ENCODE measurements around the gene NOS1. TPM values are rescaled to one million over a fixed set of nuclear protein-coding genes. Genes with fewer than 3 reads are reported as not detected.
"Not testable (repeated sequence)": the region's sequence is repeated elsewhere in the genome, so short reads cannot be mapped to it uniquely, and the experiment has no call there.

Gene NOS1
- total RNA-seq, 2 experiments from 2014 or later, result not detected

GRCh38 chr12:117220947-117221346, 140.5 kb downstream of the NOS1 start:
- H3K36me3 Mint-ChIP-seq (ENCODE audit: low read depth); H3K4me3 Mint-ChIP-seq; POLR2A ChIA-PET; H3K27me3 Mint-ChIP-seq; H3K9me3 Mint-ChIP-seq; H3K27ac Mint-ChIP-seq; H3K4me1 Mint-ChIP-seq; DNase-seq: not testable (repeated sequence)
- CTCF ChIA-PET, result interaction anchor here (0.6 kb wide), 2 partner anchors 38 to 1157 kb away, joined by 3 to 5 read pairs; no protein-coding TSS in a partner anchor

- Mint-ChIP-seq H3K27ac (no peak overlapping the region), H3K36me3 (ENCODE audit: low read depth) (no peaks in the 10 kb centered on the region), H3K9me3 (no peaks in the 10 kb centered on the region), H3K4me3 (no peak overlapping the region), H3K27me3 (peaks cover 4% of the 10 kb centered on the region), H3K4me1 (no peaks in the 10 kb centered on the region)
- DNase-seq, result no peak
- CTCF ChIA-PET, result no interaction called here
- POLR2A ChIA-PET, result no interaction called here
Measured at GRCh38 chr12:117218149-117218548, 143.3 kb downstream of the NOS1 start.

- H3K27me3 Mint-ChIP-seq, result peaks cover 7% of the 10 kb centered on the region
- DNase-seq, result no peak
- H3K9me3 Mint-ChIP-seq, result no peaks in the 10 kb centered on the region
- H3K36me3 Mint-ChIP-seq (ENCODE audit: low read depth), result no peaks in the 10 kb centered on the region
- no peak overlapping the region for H3K4me3 Mint-ChIP-seq
- CTCF ChIA-PET, result no interaction called here
- POLR2A ChIA-PET, result no interaction called here
- no peaks in the 10 kb centered on the region for H3K4me1 Mint-ChIP-seq
- H3K27ac Mint-ChIP-seq, result no peak overlapping the region
Measured at GRCh38 chr12:117216686-117217085, 144.7 kb downstream of the NOS1 start.

GRCh38 chr12:117214797-117215196, 146.6 kb downstream of the NOS1 start:
- Mint-ChIP-seq H3K4me1 (no peaks in the 10 kb centered on the region), H3K36me3 (ENCODE audit: low read depth) (no peaks in the 10 kb centered on the region), H3K9me3 (no peaks in the 10 kb centered on the region), H3K27me3 (peaks cover 5% of the 10 kb centered on the region), H3K27ac (no peak overlapping the region), H3K4me3 (no peak overlapping the region)
- ChIA-PET CTCF (interaction anchor here (1.3 kb wide), 1 partner anchor 22 kb away, joined by 3 read pairs; no protein-coding TSS in a partner anchor), POLR2A (no interaction called here)
- no peak for DNase-seq

GRCh38 chr12:117213295-117213808, 148.1 kb downstream of the NOS1 start:
- H3K36me3 Mint-ChIP-seq (ENCODE audit: low read depth), result no peaks in the 10 kb centered on the region
- POLR2A ChIA-PET, result no interaction called here
- no peaks in the 10 kb centered on the region for H3K4me1 Mint-ChIP-seq
- no peak overlapping the region for H3K27ac Mint-ChIP-seq
- no peaks in the 10 kb centered on the region for H3K9me3 Mint-ChIP-seq
- H3K27me3 Mint-ChIP-seq, result peaks cover 5% of the 10 kb centered on the region
- CTCF ChIA-PET, result interaction anchor here (1.3 to 1.6 kb wide), 2 partner anchors 23 to 624 kb away, joined by 3 to 4 read pairs; no protein-coding TSS in a partner anchor
- H3K4me3 Mint-ChIP-seq, result no peak overlapping the region
- DNase-seq, result no peak

GRCh38 chr12:117212563-117213190, 148.7 kb downstream of the NOS1 start:
- CTCF ChIA-PET, result interaction anchor here (1.6 kb wide), 1 partner anchor 625 kb away, joined by 4 read pairs; no protein-coding TSS in a partner anchor
- POLR2A ChIA-PET, result no interaction called here
- H3K4me3 Mint-ChIP-seq, result no peak overlapping the region
- H3K27me3 Mint-ChIP-seq, result peaks cover 5% of the 10 kb centered on the region
- peak; percentile 67 for DNase-seq
- H3K36me3 Mint-ChIP-seq (ENCODE audit: low read depth), result no peaks in the 10 kb centered on the region
- no peak overlapping the region for H3K27ac Mint-ChIP-seq
- H3K4me1 Mint-ChIP-seq, result no peaks in the 10 kb centered on the region
- H3K9me3 Mint-ChIP-seq, result no peaks in the 10 kb centered on the region

GRCh38 chr12:117210266-117210918, 151.0 kb downstream of the NOS1 start:
- no peaks in the 10 kb centered on the region for H3K4me1 Mint-ChIP-seq
- H3K9me3 Mint-ChIP-seq, result no peaks in the 10 kb centered on the region
- H3K27me3 Mint-ChIP-seq, result peaks cover 5% of the 10 kb centered on the region
- no peaks in the 10 kb centered on the region for H3K36me3 Mint-ChIP-seq (ENCODE audit: low read depth)
- ChIA-PET CTCF (no interaction called here), POLR2A (no interaction called here)
- no peak overlapping the region for H3K4me3 Mint-ChIP-seq
- H3K27ac Mint-ChIP-seq, result no peak overlapping the region
- no peak for DNase-seq

- H3K9me3 Mint-ChIP-seq, result no peaks in the 10 kb centered on the region
Measured at GRCh38 chr12:117209626-117210025, 151.8 kb downstream of the NOS1 start.

GRCh38 chr12:117208811-117209455, 152.5 kb downstream of the NOS1 start:
- no peak overlapping the region for H3K4me3 Mint-ChIP-seq
- POLR2A ChIA-PET, result no interaction called here
- H3K27ac Mint-ChIP-seq, result no peak overlapping the region
- H3K9me3 Mint-ChIP-seq, result no peaks in the 10 kb centered on the region
- CTCF ChIA-PET, result interaction anchor here (0.6 kb wide), 1 partner anchor 1914 kb away, joined by 3 read pairs; no protein-coding TSS in a partner anchor
- no peak for DNase-seq
- no peaks in the 10 kb centered on the region for H3K36me3 Mint-ChIP-seq (ENCODE audit: low read depth)
- H3K27me3 Mint-ChIP-seq, result peaks cover 5% of the 10 kb centered on the region
- H3K4me1 Mint-ChIP-seq, result no peaks in the 10 kb centered on the region

More at GRCh38 chr12:117209626-117210025, 151.8 kb downstream of the NOS1 start:
- ChIA-PET CTCF (no interaction called here), POLR2A (no interaction called here)
- H3K36me3 Mint-ChIP-seq (ENCODE audit: low read depth), result no peaks in the 10 kb centered on the region
- peaks cover 5% of the 10 kb centered on the region for H3K27me3 Mint-ChIP-seq
- DNase-seq, result no peak
- H3K4me3 Mint-ChIP-seq, result no peak overlapping the region
- H3K4me1 Mint-ChIP-seq, result no peaks in the 10 kb centered on the region
- H3K27ac Mint-ChIP-seq, result no peak overlapping the region

GRCh38 chr12:117208206-117208605, 153.2 kb downstream of the NOS1 start:
- DNase-seq, result no peak
- H3K4me3 Mint-ChIP-seq, result no peak overlapping the region
- POLR2A ChIA-PET, result interaction anchor here (0.6 kb wide), 1 partner anchor 1012 kb away, joined by 4 read pairs; no protein-coding TSS in a partner anchor
- no peaks in the 10 kb centered on the region for H3K9me3 Mint-ChIP-seq
- peaks cover 3% of the 10 kb centered on the region for H3K27me3 Mint-ChIP-seq
- no peaks in the 10 kb centered on the region for H3K36me3 Mint-ChIP-seq (ENCODE audit: low read depth)
- no peak overlapping the region for H3K27ac Mint-ChIP-seq
- H3K4me1 Mint-ChIP-seq, result no peaks in the 10 kb centered on the region
- CTCF ChIA-PET, result no interaction called here

GRCh38 chr12:117207675-117208074, 153.8 kb downstream of the NOS1 start:
- ChIA-PET CTCF (no interaction called here), POLR2A (interaction anchor here (0.6 kb wide), 1 partner anchor 1012 kb away, joined by 4 read pairs; no protein-coding TSS in a partner anchor)
- no peaks in the 10 kb centered on the region for H3K4me1 Mint-ChIP-seq
- H3K4me3 Mint-ChIP-seq, result no peak overlapping the region
- no peak for DNase-seq
- no peaks in the 10 kb centered on the region for H3K36me3 Mint-ChIP-seq (ENCODE audit: low read depth)
- peaks cover 1% of the 10 kb centered on the region for H3K27me3 Mint-ChIP-seq
- no peak overlapping the region for H3K27ac Mint-ChIP-seq
- no peaks in the 10 kb centered on the region for H3K9me3 Mint-ChIP-seq

GRCh38 chr12:117202556-117202955, 158.9 kb downstream of the NOS1 start:
- Mint-ChIP-seq H3K4me3 (no peak overlapping the region), H3K27ac (no peak overlapping the region)
- CTCF ChIA-PET, result no interaction called here

GRCh38 chr12:117202033-117202432, 159.4 kb downstream of the NOS1 start:
- CTCF ChIA-PET, result interaction anchor here (0.6 kb wide), 1 partner anchor 66 kb away, joined by 4 read pairs; no protein-coding TSS in a partner anchor
- no peak overlapping the region for H3K4me3 Mint-ChIP-seq
- H3K4me1 Mint-ChIP-seq, result no peaks in the 10 kb centered on the region
- DNase-seq, result no peak
- POLR2A ChIA-PET, result no interaction called here
- no peaks in the 10 kb centered on the region for H3K36me3 Mint-ChIP-seq (ENCODE audit: low read depth)
- H3K27me3 Mint-ChIP-seq, result peaks cover 8% of the 10 kb centered on the region
- H3K9me3 Mint-ChIP-seq, result no peaks in the 10 kb centered on the region
- H3K27ac Mint-ChIP-seq, result no peak overlapping the region

More at GRCh38 chr12:117202556-117202955, 158.9 kb downstream of the NOS1 start:
- Mint-ChIP-seq H3K36me3 (ENCODE audit: low read depth) (no peaks in the 10 kb centered on the region), H3K4me1 (no peaks in the 10 kb centered on the region), H3K27me3 (peaks cover 6% of the 10 kb centered on the region), H3K9me3 (no peaks in the 10 kb centered on the region)
- no peak for DNase-seq
- POLR2A ChIA-PET, result no interaction called here
